Activated T-cell treated with anti-CD3 and anti-CD28 coated beads, Interleukin-2, amount 50 U/mL, for 4 hours (primary cell): ENCODE data around the gene FUT7. TPM values are rescaled to one million over a fixed set of nuclear protein-coding genes. Genes with fewer than 3 reads are reported as not detected.
"Not testable (repeated sequence)": the region's sequence is repeated elsewhere in the genome, so short reads cannot be mapped to it uniquely, and the experiment has no call there.

ENCODE experiments used
- ATAC-seq, 2 donors: fragments of 200-7000 bp; cut with Tn5 transposase; one replicate each; pipeline ENCODE4 v1.10.0; 2021
- DNase-seq: peaks from one replicate; pipeline ENCODE4 v3.0.0-alpha.2; 2020
- H3K27me3 Mint-ChIP-seq: one replicate; pipeline ENCODE4 v1.8.0; 2021; ENCODE audit warnings: low read depth, mixed read lengths
- H3K36me3 Mint-ChIP-seq: one replicate; pipeline ENCODE4 v1.8.0; 2022; ENCODE audit warnings: mixed read lengths; ENCODE audit not compliant: insufficient read depth
- H3K4me1 Mint-ChIP-seq: one replicate; pipeline ENCODE4 v1.8.0; 2021; ENCODE audit warnings: low read depth, mixed read lengths
- H3K4me3 Mint-ChIP-seq: one replicate; pipeline ENCODE4 v1.8.0; 2021; ENCODE audit warnings: mild to moderate bottlenecking, moderate library complexity, mixed read lengths
- H3K9me3 Mint-ChIP-seq: one replicate; pipeline ENCODE4 v1.8.0; 2021; ENCODE audit warnings: mixed read lengths
- total RNA-seq, 3 donors: library from RNA; stranded (reverse); gene quantifications; one replicate each; pipeline ENCODE4 v1.2.1, GENCODE V29; 2021

Gene FUT7
- total RNA-seq, 3 donors from 2014 or later: 0.74 to 2.4 (median 0.81) TPM

- no peaks in the 10 kb centered on the region for H3K27me3 Mint-ChIP-seq
- DNase-seq (peak; percentile 73), ATAC-seq (peak; percentile 91 to 92)
- no peaks in the 10 kb centered on the region for H3K36me3 Mint-ChIP-seq
- peak within 1 kb of the TSS; percentile 72 for H3K4me3 Mint-ChIP-seq
- no peaks in the 10 kb centered on the region for H3K9me3 Mint-ChIP-seq
- H3K4me1 Mint-ChIP-seq: peaks cover 15% of the 10 kb centered on the region
Measured at GRCh38 chr9:137070201-137070905, 38.5 kb upstream of the FUT7 start, which contains the start of gene SAPCD2. SAPCD2 (minus strand) TSS chr9:137070557; CDS start chr9:137070460, 97 bp downstream.

GRCh38 chr9:137069508-137070091 is 37.7 kb upstream of the FUT7 start:
- Mint-ChIP-seq H3K4me1 (peaks cover 15% of the 10 kb centered on the region), H3K4me3 (peak overlapping the region; percentile 33), H3K27me3 (no peaks in the 10 kb centered on the region), H3K36me3 (no peaks in the 10 kb centered on the region), H3K9me3 (no peaks in the 10 kb centered on the region)
- DNase-seq: no peak
- peak; percentile 11 to 23 for ATAC-seq

GRCh38 chr9:137068539-137069507 is 36.9 kb upstream of the FUT7 start:
- no peak for ATAC-seq

GRCh38 chr9:137067860-137068538 is 36.1 kb upstream of the FUT7 start:
- H3K4me3 Mint-ChIP-seq: peak overlapping the region; percentile 38
- H3K4me1 Mint-ChIP-seq: peaks cover 17% of the 10 kb centered on the region
- peak; percentile 60 to 70 for ATAC-seq
- peaks cover 2% of the 10 kb centered on the region for H3K27me3 Mint-ChIP-seq
- peak; percentile 82 for DNase-seq
- H3K9me3 Mint-ChIP-seq: no peaks in the 10 kb centered on the region
- H3K36me3 Mint-ChIP-seq: no peaks in the 10 kb centered on the region

More at GRCh38 chr9:137068539-137069507, 36.9 kb upstream of the FUT7 start:
- Mint-ChIP-seq H3K9me3 (no peaks in the 10 kb centered on the region), H3K27me3 (peaks cover 2% of the 10 kb centered on the region), H3K4me1 (peaks cover 17% of the 10 kb centered on the region), H3K4me3 (peak overlapping the region; percentile 33), H3K36me3 (no peaks in the 10 kb centered on the region)
- no peak for DNase-seq

GRCh38 chr9:137066096-137066861 is 34.4 kb upstream of the FUT7 start:
- no peak for ATAC-seq
- no peak for DNase-seq
- Mint-ChIP-seq H3K27me3 (peaks cover 2% of the 10 kb centered on the region), H3K4me1 (peaks cover 17% of the 10 kb centered on the region), H3K36me3 (no peaks in the 10 kb centered on the region), H3K9me3 (no peaks in the 10 kb centered on the region), H3K4me3 (no peak overlapping the region)

GRCh38 chr9:137065336-137065967 is 33.6 kb upstream of the FUT7 start:
- no peak for ATAC-seq
- Mint-ChIP-seq H3K9me3 (no peaks in the 10 kb centered on the region), H3K4me3 (no peak overlapping the region), H3K27me3 (peaks cover 2% of the 10 kb centered on the region), H3K36me3 (no peaks in the 10 kb centered on the region), H3K4me1 (peaks cover 9% of the 10 kb centered on the region)
- no peak for DNase-seq

GRCh38 chr9:137064880-137065164 is 32.9 kb upstream of the FUT7 start:
- H3K36me3 Mint-ChIP-seq: no peaks in the 10 kb centered on the region
- H3K27me3 Mint-ChIP-seq: peaks cover 2% of the 10 kb centered on the region
- no peaks in the 10 kb centered on the region for H3K9me3 Mint-ChIP-seq
- ATAC-seq (no peak), DNase-seq (no peak)
- H3K4me1 Mint-ChIP-seq: peaks cover 8% of the 10 kb centered on the region
- H3K4me3 Mint-ChIP-seq: no peak overlapping the region

GRCh38 chr9:137064027-137064879 is 32.4 kb upstream of the FUT7 start:
- Mint-ChIP-seq H3K4me3 (no peak overlapping the region), H3K9me3 (no peaks in the 10 kb centered on the region), H3K4me1 (peaks cover 8% of the 10 kb centered on the region), H3K27me3 (peaks cover 2% of the 10 kb centered on the region), H3K36me3 (no peaks in the 10 kb centered on the region)
- DNase-seq (peak; percentile 63), ATAC-seq (peak; percentile 49 to 53)

GRCh38 chr9:137063311-137064026 is 31.6 kb upstream of the FUT7 start:
- no peak for ATAC-seq
- H3K4me3 Mint-ChIP-seq: no peak overlapping the region
- DNase-seq: no peak
- H3K36me3 Mint-ChIP-seq: no peaks in the 10 kb centered on the region
- peaks cover 2% of the 10 kb centered on the region for H3K27me3 Mint-ChIP-seq
- no peaks in the 10 kb centered on the region for H3K9me3 Mint-ChIP-seq
- peaks cover 8% of the 10 kb centered on the region for H3K4me1 Mint-ChIP-seq

GRCh38 chr9:137062798-137063197 is 30.9 kb upstream of the FUT7 start:
- H3K4me3 Mint-ChIP-seq, H3K9me3 Mint-ChIP-seq, H3K36me3 Mint-ChIP-seq, H3K27me3 Mint-ChIP-seq, DNase-seq, ATAC-seq, H3K4me1 Mint-ChIP-seq: not testable (repeated sequence)

GRCh38 chr9:137062384-137062783 is 30.5 kb upstream of the FUT7 start:
- no peaks in the 10 kb centered on the region for H3K36me3 Mint-ChIP-seq
- no peak overlapping the region for H3K4me3 Mint-ChIP-seq
- no peak for DNase-seq
- H3K4me1 Mint-ChIP-seq: peaks cover 2% of the 10 kb centered on the region
- no peak for ATAC-seq
- peaks cover 2% of the 10 kb centered on the region for H3K27me3 Mint-ChIP-seq
- H3K9me3 Mint-ChIP-seq: no peaks in the 10 kb centered on the region
